ENCODE data around the gene C1QBP.
A peak's percentile ranks its signal among the peaks of the same experiment; 100 is the strongest.
"Not testable (repeated sequence)": the region's sequence is repeated elsewhere in the genome, so short reads cannot be mapped to it uniquely, and the experiment has no call there.

C1QBP gene

DNA sequence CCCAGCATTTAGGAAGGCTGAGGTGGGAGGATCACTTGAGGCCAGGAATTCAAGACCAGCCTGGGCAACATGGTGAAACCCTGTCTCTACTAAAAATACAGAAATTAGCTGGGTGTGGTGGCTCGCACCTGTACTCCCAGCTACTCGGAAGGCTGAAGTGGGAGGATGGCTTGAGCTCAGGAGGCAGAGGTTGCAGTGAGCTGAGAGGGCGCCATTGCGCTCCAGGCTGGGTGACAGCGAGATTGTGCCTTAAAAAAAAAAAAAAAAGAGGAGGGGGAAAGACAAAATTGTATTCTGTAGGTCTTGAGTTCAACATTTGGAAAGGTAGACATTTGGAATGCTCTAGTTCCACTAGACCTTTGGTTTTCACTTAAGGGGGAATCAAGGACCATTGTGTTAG lies 7.7 kb downstream of the C1QBP start:
- not testable (repeated sequence) for DNase-seq

DNA sequence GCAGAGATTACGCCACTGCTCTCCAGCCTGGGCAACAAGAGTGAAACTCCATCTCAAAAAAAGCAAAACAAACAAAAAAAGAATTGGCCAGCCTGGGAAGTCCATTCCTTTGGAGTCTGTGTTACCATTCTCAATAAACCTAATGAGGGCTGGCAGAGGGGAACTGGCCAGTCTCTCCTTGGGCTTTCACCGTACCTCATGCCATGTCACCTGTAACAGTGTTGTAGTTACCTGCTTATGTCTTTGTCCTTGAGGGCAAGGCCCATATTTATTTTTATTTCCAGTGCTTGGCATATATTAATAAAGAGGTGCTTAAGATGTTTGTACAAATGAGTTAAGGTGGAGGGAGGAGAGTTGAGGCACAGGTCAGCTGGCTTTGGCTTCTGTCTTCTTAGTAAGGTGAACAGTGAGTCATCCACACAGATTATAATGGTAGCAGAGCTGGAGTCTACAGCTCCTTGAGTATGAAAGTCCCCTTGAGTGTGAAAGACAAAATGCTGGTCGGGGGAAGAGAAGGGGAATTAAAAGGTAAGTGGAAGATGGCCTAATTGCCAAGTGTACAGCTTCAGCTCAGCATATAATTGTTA lies 8.4 kb downstream of the C1QBP start:
- no peak for DNase-seq

DNA sequence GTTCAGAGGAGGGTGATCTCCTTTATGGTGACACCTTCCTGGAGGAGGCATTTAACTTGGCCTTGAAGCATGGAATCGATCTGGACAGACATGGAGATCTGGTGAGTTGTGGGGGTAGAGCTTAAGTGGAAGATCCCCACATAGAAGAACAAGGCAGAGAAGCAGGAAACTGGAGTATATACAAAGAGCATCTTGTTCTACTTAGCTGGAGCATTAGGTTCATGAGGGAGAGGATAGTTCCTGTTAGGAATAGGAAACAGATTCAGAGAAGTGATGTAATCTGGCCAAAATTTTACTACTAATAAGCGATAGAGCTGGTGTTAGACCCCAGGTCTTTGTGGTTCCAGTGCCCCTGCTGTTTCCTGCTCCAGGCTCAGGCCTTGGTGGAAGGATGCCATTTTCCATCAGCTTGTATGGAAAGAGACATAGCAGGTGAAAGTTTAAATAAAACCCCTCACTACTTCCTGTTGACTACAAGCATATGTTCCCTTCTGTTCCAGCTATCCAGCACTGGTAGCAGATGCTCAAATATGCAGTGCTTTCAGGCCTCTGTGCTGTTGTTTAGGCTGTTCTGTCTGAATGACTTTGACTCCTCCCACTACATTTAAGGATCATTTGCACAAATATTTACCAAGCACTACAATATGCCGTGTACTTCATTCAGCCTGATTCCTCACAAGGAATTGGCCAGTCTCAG lies 9.6 kb downstream of the C1QBP start:
- DNase-seq, result peak; percentile 7

DNA sequence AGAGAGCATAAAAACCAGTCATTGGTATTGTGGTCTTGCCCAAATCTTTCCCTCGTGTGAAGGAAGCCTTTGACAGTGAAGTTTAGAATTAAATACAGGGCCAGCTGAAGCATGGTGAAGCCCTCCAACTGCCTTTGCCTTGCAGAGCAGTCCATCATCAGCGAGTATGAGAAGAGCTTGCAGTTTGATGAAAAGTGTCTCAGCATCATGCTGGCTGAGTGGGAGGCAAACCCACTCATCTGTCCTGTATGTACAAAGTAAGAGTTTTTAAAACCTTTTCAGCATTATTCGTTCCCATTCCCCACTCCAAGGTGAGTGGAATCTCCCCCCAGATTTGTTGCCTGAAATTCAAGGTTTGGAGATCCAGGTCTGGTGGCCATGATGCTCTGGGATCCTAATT lies 13.1 kb downstream of the C1QBP start:
- no peak for DNase-seq

DNA sequence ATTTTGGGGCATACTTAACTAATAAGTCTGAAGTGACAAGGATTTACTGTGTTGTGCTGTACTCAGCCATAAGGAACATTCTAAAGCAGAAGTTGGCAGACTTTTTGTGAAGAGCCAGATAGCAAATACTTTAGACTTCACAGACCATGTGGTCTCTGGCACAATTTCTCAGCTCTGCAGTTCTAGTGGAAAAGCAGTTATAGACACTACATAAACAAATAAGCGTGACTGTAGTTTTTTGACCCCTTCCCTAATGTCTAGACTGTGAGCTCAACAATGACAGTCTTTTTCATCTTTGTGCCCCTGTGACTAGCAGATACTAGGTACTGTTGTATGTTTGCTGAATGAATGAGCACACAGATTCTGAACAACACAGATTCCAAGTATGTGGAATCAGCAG lies 14.0 kb downstream of the C1QBP start:
- no peak for DNase-seq

DNA sequence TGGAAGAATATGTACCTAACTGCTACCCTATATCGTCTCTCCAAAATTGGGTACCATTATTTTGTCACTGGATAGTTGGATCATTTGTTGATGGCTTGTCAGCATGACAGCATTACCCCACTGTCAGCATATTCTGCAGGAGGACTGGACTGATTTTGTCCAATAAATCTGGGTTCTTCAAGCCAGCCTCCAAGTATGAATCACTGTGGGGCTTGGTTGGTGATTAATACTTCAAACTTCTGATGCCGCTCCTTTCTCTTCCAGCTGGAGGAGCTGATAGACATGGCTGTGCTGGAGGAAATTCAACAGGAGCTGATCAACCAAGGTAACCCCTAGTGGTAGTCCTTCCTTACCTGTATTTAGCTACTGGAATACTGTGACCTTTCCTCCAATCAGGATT lies 16.4 kb downstream of the C1QBP start:
- no peak for DNase-seq

DNA sequence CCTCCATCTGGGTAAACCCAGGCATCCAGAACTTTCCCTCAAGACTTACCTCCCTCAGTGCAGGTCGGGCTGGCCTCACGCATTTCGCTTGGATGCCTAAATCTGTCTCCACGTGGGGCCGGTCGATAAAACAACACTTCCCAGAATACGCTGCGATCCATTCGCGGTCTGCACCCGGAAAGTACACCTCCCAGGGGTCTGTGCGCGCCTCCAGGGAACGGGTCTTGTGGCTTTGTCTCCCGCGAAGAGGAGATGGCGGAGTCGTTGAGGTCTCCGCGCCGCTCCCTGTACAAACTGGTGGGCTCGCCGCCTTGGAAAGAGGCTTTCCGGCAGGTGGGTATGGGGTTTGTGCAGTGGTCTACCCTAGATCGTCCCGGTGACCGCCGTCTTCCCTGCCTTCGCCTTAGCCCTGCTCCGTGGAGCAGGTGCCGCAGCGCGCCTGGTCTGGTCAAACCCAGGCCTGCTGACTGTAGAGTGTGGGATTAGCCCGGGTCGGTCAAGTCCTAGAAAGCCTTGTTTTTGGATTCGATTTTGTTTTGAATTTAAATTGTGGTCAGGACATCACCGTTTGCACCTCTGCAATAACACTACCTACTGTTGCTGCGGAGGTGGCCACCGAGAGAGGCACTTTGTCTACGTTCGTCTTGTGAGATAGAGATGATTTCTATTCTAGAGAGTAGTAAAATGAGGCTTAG lies 18.8 kb downstream of the C1QBP start, which contains the start of gene RPAIN:
TSS of gene RPAIN (plus strand) at position 224 of the 695 bp plus-strand sequence. CDS start at position 253, 29 bp downstream.
- peak; percentile 92 for DNase-seq

DNA sequence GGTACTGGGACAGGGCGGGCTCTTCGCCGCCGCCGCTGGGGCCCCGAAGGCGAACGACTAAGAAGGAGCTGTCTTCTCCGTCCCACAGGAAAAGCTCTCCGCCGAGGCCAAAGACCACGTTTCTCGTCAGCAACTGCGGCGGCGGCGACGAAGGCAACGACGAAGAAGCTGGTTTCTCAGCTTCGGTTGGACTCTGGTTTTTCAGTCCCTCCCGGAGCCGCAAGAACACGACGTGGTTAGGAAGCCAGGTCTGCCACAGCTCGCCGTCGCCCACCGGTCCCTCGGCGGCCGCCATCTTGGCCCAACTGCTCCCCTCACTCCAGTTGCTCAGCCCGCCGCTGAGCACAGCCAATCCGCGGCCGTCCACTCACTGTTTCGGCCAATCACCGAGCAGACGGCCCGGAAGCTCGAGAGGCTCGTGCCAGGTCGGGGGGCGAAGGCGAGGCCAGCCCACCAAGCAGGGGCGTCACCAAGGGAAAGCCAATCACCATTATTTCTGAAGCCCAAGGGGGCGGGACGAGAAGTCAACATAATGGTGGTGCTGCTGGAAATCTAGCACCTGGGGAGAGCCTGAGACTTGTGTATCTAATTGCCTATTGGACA lies 19.5 kb downstream of the C1QBP start, which contains the start of gene NUP88:
TSS of gene NUP88 (minus strand) at position 307 of the 603 bp plus-strand sequence. CDS start at position 295, 12 bp downstream.
- DNase-seq, result peak; percentile 97

DNA sequence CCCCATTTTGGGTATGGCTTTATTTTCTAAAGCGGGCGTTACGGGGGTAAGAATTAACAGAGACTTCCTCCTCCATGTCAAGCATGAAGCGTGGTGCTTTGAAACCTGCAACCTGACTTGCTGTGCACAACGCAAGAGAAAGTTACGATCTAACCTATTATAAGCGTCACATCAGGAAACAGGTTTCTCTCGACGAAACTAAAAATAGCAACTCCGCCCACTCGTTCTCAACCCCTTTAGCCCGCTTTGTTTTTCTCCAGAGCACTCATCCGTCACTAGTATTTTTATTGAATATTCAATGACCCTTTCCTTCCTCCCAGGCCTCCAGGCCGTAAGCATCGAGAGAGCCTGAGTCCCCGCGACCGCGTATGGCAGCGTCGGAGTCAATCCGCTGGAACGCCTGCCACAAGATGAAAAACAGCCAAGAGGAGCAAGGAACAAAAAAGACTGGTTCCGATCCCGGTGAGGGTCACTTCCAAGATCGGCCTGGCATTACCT lies 20.0 kb downstream of the C1QBP start:
- DNase-seq, result peak; percentile 9

DNA sequence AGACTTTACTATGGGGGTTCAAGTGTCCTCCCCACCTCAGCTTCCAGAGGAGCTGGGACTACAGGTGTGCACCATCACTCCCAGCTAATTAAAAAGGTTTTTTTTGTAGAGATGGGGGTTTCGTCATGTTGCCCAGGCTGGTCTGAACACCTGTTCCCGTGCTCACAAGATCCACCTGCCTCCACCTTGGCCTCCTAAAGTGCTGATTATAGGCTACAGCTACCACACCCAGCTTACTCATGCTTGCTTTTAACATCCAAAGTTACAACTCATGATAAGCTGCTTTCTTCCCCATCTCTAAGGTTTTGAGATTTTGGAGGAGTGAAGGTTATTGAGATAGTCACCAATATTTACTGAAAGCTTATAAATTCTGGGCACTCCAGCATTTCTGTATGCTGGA lies 22.1 kb downstream of the C1QBP start:
- DNase-seq, result no peak

DNA sequence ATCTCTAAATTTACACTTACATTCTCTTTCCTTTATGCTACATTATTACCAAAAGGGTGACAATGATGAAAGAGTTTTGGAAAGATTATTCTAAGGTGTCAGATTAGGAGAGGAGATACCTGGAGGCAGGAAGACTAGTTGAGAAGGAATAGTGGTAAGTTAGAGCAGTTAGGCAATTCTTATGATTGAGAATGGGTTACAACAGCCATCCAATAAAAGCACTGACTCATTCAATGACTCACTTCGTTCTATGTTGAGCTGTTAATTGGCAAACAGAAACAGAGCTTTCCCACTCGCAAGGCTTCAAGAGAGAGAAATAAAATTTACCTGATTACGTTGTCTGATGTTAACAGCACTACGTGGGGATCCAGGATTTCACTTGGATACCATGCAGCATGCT lies 25.3 kb downstream of the C1QBP start:
- DNase-seq, result no peak

DNA sequence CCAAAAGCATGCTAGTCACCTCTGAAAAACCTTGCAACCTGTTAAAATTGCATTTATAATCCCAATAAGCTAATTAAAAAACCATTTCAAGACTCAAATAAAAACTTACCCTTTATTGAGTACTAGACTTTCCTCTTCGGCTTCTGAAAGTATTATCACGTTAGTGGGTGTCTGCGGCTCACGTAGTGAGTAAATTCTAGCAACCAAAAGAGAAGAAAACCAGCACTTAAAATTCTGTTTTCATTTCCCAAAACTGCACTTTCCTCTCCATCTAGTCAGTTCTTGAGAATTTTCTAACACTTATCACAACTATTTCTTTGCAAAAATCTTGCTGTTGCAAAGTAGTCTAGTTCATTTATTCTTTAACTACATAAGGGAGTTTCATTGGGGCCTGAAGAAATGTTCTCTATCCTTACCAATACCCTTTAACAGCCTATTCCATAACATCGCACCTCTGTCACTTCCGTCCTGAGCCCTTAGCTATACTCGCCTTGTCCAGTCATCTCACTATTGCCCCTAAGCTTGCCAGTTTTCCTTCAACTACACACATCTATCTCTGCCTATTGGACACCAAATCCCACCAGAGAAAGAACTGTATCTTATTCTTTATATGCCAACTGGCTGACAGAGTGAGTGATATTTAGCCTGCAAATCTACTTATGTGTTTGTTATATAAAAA lies 28.2 kb downstream of the C1QBP start:
- DNase-seq, result no peak

DNA sequence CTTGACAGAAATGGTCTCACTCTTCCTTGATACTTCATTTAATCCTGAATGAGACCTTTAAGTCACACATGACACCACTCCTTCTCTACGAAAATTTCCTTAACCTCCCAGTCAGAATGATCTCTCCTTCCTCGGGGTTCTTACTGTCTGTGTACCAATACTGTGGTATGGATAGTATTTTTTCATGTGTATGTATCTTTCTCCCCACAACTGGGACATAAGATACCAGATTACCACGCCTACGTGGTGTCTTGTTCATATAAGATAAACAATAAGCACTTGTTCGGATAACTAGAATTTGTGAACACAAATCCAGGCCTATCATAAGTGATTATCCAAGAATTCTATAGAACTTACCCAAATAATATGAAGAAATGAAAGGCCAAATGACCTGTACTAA lies 30.8 kb downstream of the C1QBP start:
- no peak for DNase-seq

DNA sequence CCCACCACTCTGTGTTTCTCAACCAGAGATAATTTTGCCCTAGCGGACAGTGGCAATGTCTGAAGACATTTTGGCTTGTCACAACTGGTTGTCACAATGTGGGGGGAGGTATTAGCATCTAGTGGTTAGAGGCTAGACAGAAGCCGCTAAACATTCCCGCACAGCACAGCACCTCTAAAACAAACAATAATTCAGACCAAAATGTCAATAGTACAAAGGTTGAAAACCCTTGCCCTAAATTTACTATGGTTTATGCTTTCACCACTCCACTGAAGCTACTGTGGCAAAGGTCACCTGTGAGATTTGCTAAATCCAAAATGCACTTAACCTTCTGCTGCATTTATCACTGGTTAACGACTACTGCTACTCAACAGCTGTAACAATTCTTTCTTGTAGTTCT lies 33.6 kb downstream of the C1QBP start:
- DNase-seq, result no peak

DNA sequence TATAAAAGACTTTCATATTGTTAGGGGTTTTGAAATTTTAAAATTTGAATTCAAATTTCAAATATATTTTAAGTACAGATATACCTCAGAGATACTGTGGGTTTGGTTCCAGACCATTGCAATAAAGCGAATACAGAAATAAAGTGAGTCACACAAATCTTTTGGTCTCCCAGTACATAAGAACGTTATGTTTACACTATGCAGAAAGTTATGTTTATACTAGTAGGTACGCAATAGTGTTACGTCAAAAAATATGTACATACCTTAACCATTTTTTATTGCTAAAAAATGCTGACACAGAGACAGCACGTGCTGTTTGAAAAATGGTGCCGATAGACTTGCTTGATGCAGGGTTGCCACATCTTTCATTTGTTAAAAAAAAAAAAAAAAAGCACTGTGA lies 39.2 kb downstream of the C1QBP start:
- no peak for DNase-seq

DNA sequence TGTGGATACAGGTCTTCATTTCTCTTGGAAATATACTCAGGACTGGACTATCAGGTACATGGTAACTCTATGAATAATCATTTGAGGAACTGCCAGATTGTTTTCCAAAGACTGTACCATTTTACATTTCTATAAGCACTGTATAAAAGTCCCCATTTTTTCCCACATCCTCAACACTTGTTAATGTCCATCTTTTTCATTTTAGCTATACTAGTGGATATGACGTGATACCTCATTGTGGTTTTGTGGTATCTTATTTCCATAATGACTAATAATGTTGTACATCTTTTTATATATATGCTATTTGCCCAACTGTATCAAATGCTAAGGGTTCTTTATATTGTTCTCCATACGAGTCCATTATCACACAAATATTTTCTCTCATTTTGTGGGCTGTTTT lies 42.3 kb downstream of the C1QBP start:
- no peak for DNase-seq

DNA sequence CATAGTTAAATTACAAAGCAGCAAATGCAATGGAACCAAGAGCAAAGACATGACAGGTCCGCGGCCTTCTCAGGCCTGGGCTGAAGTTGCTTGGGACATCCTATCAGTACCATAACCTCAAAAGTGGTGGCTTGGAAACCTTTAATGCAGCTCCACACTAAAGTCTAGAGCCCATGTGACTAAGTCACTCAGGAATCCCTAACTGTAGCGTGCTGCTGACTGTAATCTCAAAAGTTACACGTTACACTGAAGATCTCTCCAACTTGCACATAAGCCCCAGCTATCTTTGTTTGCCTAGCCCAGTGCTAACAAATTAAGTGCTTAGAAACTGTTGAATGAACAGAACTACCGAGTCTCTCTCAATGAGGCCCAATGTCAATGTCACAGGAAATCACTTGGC lies 47.3 kb downstream of the C1QBP start:
- DNase-seq, result no peak
